NT2/D1 (cell line): ENCODE measurements around the gene HSF5.
"Not testable (repeated sequence)": the region's sequence is repeated elsewhere in the genome, so short reads cannot be mapped to it uniquely, and the experiment has no call there.

Experiments
- DNase-seq: peaks from one replicate; pipeline ENCODE4 v3.0.0-alpha.2; 2011; ENCODE audit warnings: low read depth, low spot score
- H3K27me3 ChIP-seq: 2 replicates; pipeline ENCODE4 v1.6.0; 2011; ENCODE audit warnings: mild to moderate bottlenecking; ENCODE audit not compliant: insufficient read length, insufficient read depth
- H3K36me3 ChIP-seq: 2 replicates; pipeline ENCODE4 v1.6.1; 2011; ENCODE audit warnings: mild to moderate bottlenecking, low read length, mixed read lengths; ENCODE audit not compliant: insufficient read depth, insufficient read length
- H3K4me1 ChIP-seq: 2 replicates; pipeline ENCODE4 v1.5.1; 2011; ENCODE audit not compliant: insufficient read depth, insufficient read length
- H3K4me3 ChIP-seq: 2 replicates; pipeline ENCODE4 v1.5.1; 2011; ENCODE audit warnings: low read depth; ENCODE audit not compliant: insufficient read length
- H3K9ac ChIP-seq: 2 replicates; pipeline ENCODE4 v1.6.0; 2011; ENCODE audit warnings: low read depth; ENCODE audit not compliant: insufficient read length
- H3K9me3 ChIP-seq: 2 replicates; pipeline ENCODE4 v1.5.1; 2011; ENCODE audit warnings: mild to moderate bottlenecking, low read length; ENCODE audit not compliant: insufficient read depth
- SUZ12 ChIP-seq: IDR thresholded peaks from 2 replicates; pipeline ENCODE4 v1.6.1; 2011; ENCODE audit not compliant: insufficient read length, insufficient read depth; ENCODE audit errors: extremely low read depth
- YY1 ChIP-seq: IDR thresholded peaks from 2 replicates; pipeline ENCODE4 v1.6.1; 2011; ENCODE audit not compliant: insufficient read length, insufficient read depth
- ZNF274 ChIP-seq: IDR thresholded peaks from 2 replicates; pipeline ENCODE4 v1.6.1; 2011; ENCODE audit warnings: mild to moderate bottlenecking, low read depth, low read length

Gene HSF5

DNA sequence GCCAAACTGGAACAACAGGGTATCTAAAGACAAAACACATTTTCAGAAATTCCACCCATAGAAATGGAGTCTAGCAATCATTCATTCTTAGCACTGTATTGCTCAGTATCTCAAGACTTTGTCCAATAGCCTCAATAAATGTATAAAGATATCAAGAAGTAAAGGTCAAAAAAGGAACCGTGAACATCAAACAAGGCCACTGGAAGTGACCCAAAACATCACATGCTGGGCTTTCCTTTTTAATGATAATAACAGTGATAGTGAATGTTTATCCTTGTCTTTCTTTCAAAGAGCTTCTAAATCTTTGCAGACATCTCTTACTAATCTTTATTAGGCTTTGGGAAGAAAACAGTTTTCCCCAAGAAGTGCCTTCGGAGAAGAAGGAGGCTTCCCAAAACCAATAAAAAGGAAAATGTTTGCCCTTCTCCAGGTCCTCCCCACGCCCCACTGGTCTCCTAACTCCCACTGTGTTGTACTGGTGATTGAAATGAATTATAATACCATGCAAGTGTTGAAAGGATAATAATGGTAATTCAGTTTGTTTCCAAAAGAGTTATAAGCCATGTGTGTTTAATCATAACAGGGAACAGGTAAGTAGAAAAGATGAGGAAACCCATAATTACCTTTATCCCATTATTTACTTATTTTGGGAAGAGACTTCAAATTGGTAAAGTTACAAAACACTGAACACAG lies 89.5 kb downstream of the HSF5 start:
- Histone ChIP-seq H3K4me1 (no peaks in the 10 kb centered on the region), H3K9me3 (no peaks in the 10 kb centered on the region), H3K36me3 (no peaks in the 10 kb centered on the region), H3K9ac (no peak overlapping the region), H3K27me3 (no peaks in the 10 kb centered on the region), H3K4me3 (no peak overlapping the region)
- DNase-seq = no peak
- no peak for TF ChIP-seq YY1
- TF ChIP-seq SUZ12 = no peak
- no peak for TF ChIP-seq ZNF274

- H3K36me3 ChIP-seq, H3K27me3 ChIP-seq, DNase-seq, H3K4me1 ChIP-seq, H3K9me3 ChIP-seq, H3K9ac ChIP-seq, H3K4me3 ChIP-seq: not testable (repeated sequence)
These were observed 90.8 kb downstream of the HSF5 start for GRCh38 chr17:58397421-58397820.

GRCh38 chr17:58396173-58396572 lies 92.0 kb downstream of the HSF5 start:
- Histone ChIP-seq H3K9me3 (no peaks in the 10 kb centered on the region), H3K27me3 (no peaks in the 10 kb centered on the region), H3K36me3 (no peaks in the 10 kb centered on the region), H3K4me3 (no peak overlapping the region), H3K9ac (no peak overlapping the region), H3K4me1 (no peaks in the 10 kb centered on the region)
- no peak for DNase-seq
- no peak for TF ChIP-seq SUZ12
- TF ChIP-seq ZNF274 = no peak
- no peak for TF ChIP-seq YY1

GRCh38 chr17:58394534-58395223 lies 93.5 kb downstream of the HSF5 start:
- H3K36me3 ChIP-seq = no peaks in the 10 kb centered on the region
- DNase-seq = no peak
- H3K9me3 ChIP-seq = no peaks in the 10 kb centered on the region
- no peaks in the 10 kb centered on the region for H3K27me3 ChIP-seq
- TF ChIP-seq ZNF274 = no peak
- no peak for TF ChIP-seq SUZ12
- TF ChIP-seq YY1 = no peak
- no peaks in the 10 kb centered on the region for H3K4me1 ChIP-seq
- H3K4me3 ChIP-seq = no peak overlapping the region
- H3K9ac ChIP-seq = no peak overlapping the region

- Histone ChIP-seq H3K4me3 (no peak overlapping the region), H3K27me3 (no peaks in the 10 kb centered on the region), H3K36me3 (peaks cover 6% of the 10 kb centered on the region), H3K9ac (no peak overlapping the region), H3K9me3 (no peaks in the 10 kb centered on the region), H3K4me1 (no peaks in the 10 kb centered on the region)
- TF ChIP-seq YY1 (no peak), ZNF274 (no peak), SUZ12 (no peak)
- DNase-seq = no peak
These were observed 96.8 kb downstream of the HSF5 start for GRCh38 chr17:58391302-58391984.

GRCh38 chr17:58390884-58391283 lies 97.3 kb downstream of the HSF5 start:
- no peaks in the 10 kb centered on the region for H3K4me1 ChIP-seq
- no peaks in the 10 kb centered on the region for H3K27me3 ChIP-seq
- DNase-seq = no peak
- H3K9me3 ChIP-seq = no peaks in the 10 kb centered on the region
- H3K4me3 ChIP-seq = no peak overlapping the region
- no peak overlapping the region for H3K9ac ChIP-seq
- H3K36me3 ChIP-seq = peaks cover 6% of the 10 kb centered on the region
- TF ChIP-seq ZNF274 = no peak
- no peak for TF ChIP-seq YY1
- TF ChIP-seq SUZ12 = no peak
